ENCODE results near the gene NPIPB12.
"Not testable (repeated sequence)": the region's sequence is repeated elsewhere in the genome, so short reads cannot be mapped to it uniquely, and the experiment has no call there.

- TF ChIP-seq CTCF (IDR thresholded peaks at IDR 0.05; ENCODE audit: low read depth, low read length); EZH2phosphoT487 (IDR thresholded peaks at IDR 0.05; ENCODE audit: low read depth): not testable (repeated sequence)
Observed at GRCh38 chr16:29472065-29472464, 34.1 kb downstream of the NPIPB12 start.

Data from OCI-LY3 (cell line).